Skeletal muscle tissue (tissue), 4 donors: ENCODE results near the gene SRSF7. TPM values are rescaled to one million over a fixed set of nuclear protein-coding genes. Genes with fewer than 3 reads are reported as not detected.

Source experiments
- H3K27ac ChIP-seq: one replicate; pipeline ENCODE4 v1.7.0; 2013; ENCODE audit warnings: mild to moderate bottlenecking, low read depth, low read length, inconsistent platforms
- H3K27me3 ChIP-seq, 3 donors: one replicate each; pipeline ENCODE4 v1.7.0; 2013; ENCODE audit warnings: low read length in 3 of 3; ENCODE audit not compliant: control insufficient read depth in 3 of 3, insufficient read depth in 3 of 3
- H3K36me3 ChIP-seq, 3 donors: one replicate each; pipeline ENCODE4 v1.7.0; 2013; ENCODE audit warnings: low read length in 3 of 3; ENCODE audit not compliant: control insufficient read depth in 3 of 3, insufficient read depth in 3 of 3
- H3K4me1 ChIP-seq, 3 donors: one replicate each; pipeline ENCODE4 v1.7.0; 2013; ENCODE audit warnings: low read length in 3 of 3, mild to moderate bottlenecking in 3 of 3; ENCODE audit not compliant: control insufficient read depth in 3 of 3, insufficient read depth in 3 of 3
- H3K4me3 ChIP-seq, 3 donors: one replicate each; pipeline ENCODE4 v1.7.0; 2013; ENCODE audit warnings: low read length in 3 of 3
- H3K9ac ChIP-seq, 3 donors: one replicate each; pipeline ENCODE4 v1.7.0; 2013; ENCODE audit warnings: low read length in 3 of 3, mild to moderate bottlenecking in 3 of 3, moderate library complexity in 2 of 3, low read depth in 1 of 3
- H3K9me3 ChIP-seq, 3 donors: one replicate each; pipeline ENCODE4 v1.7.0; 2013; ENCODE audit warnings: low read length in 3 of 3; ENCODE audit not compliant: control insufficient read depth in 3 of 3
- total RNA-seq: library from RNA; depleted of rRNA; stranded (reverse); fragments of >200 nt; gene quantifications from one replicate; pipeline ENCODE4 v1.2.3, GENCODE V29; 2014
- donor health status: Osteomylitis.

SRSF7 gene
- total RNA-seq, 1 donor from 2014 or later = 79.9 TPM

- H3K27ac ChIP-seq = no peak overlapping the region
- no peak overlapping the region for H3K4me3 ChIP-seq
- H3K4me1 ChIP-seq = no peaks in the 10 kb centered on the region
- H3K9ac ChIP-seq = no peak overlapping the region
- H3K9me3 ChIP-seq = no peaks in the 10 kb centered on the region
- no peaks in the 10 kb centered on the region for H3K27me3 ChIP-seq
- H3K36me3 ChIP-seq = peaks cover 0 to 2% (median 0%) of the 10 kb centered on the region in 3 donors
Observed at GRCh38 chr2:38697116-38697840, 53.9 kb downstream of the SRSF7 start.

Other genes starting within 250 kb of the SRSF7 start
- 48.0 TPM for gene HNRNPLL, start 148.4 kb downstream of the SRSF7 start, total RNA-seq
- gene GALM, start 85.2 kb downstream of the SRSF7 start, total RNA-seq = 18.3 TPM
- gene GEMIN6, start 26.8 kb upstream of the SRSF7 start, total RNA-seq = 9.9 TPM
- 21.9 TPM for gene DHX57, start 124.6 kb upstream of the SRSF7 start, total RNA-seq
- 12.0 TPM for gene MORN2, start 124.6 kb upstream of the SRSF7 start, total RNA-seq
- gene ARHGEF33, start 138.5 kb upstream of the SRSF7 start, total RNA-seq = under 0.01 TPM